Thymus (tissue), 11 donors: Measurements from ENCODE around the gene PELI2. TPM values are rescaled to one million over a fixed set of nuclear protein-coding genes. Genes with fewer than 3 reads are reported as not detected.

Source experiments
- DNase-seq, 9 donors: peaks; one replicate each; pipeline ENCODE4 v3.0.0-alpha.2; 2013; ENCODE audit warnings: low spot score in 9 of 9, low read depth in 6 of 9, missing footprints in 1 of 9
- H3K27ac ChIP-seq, 2 donors: one replicate each; pipeline ENCODE4 v1.5.1; 2013; ENCODE audit warnings: control low read depth in 1 of 2, low read depth in 1 of 2, low read length in 1 of 2, mild to moderate bottlenecking in 1 of 2, moderate library complexity in 1 of 2
- H3K27me3 ChIP-seq, 2 donors: one replicate each; pipeline ENCODE4 v1.5.1; 2013; ENCODE audit warnings: low read length in 1 of 2; ENCODE audit not compliant: control insufficient read depth in 2 of 2, insufficient read depth in 1 of 2
- H3K36me3 ChIP-seq, 2 donors: one replicate each; pipeline ENCODE4 v1.5.1; 2013; ENCODE audit warnings: low read length in 1 of 2, mild to moderate bottlenecking in 1 of 2, moderate library complexity in 1 of 2; ENCODE audit not compliant: control insufficient read depth in 2 of 2, insufficient read depth in 2 of 2
- H3K4me1 ChIP-seq, 2 donors: one replicate each; pipeline ENCODE4 v1.5.1; 2013; ENCODE audit warnings: low read length in 2 of 2; ENCODE audit not compliant: control insufficient read depth in 2 of 2, insufficient read depth in 2 of 2
- H3K4me3 ChIP-seq, 2 donors: one replicate each; pipeline ENCODE4 v1.5.1; 2013; ENCODE audit warnings: low read length in 2 of 2, control low read depth in 1 of 2, mild to moderate bottlenecking in 1 of 2
- H3K9me3 ChIP-seq, 2 donors: one replicate each; pipeline ENCODE4 v1.5.1; 2013; ENCODE audit warnings: low read length in 1 of 2, mild to moderate bottlenecking in 1 of 2; ENCODE audit not compliant: control insufficient read depth in 2 of 2, insufficient read depth in 1 of 2
- WGBS: extraction: QIAGEN DNeasy Blood & Tissue Kit; methylation state at CpG from one replicate; pipeline ENCODE4 v1.1.7; 2013; 5-methylcytosine and 5-hydroxymethylcytosine counted together
- polyA plus RNA-seq: library from polyadenylated mRNA; stranded (reverse); fragments of 200-250 nt; gene quantifications from one replicate; pipeline ENCODE4 v1.2.3, GENCODE V29; 2013
- total RNA-seq: library from RNA; stranded (reverse); fragments of 120-200 nt; gene quantifications from one replicate; pipeline ENCODE4 v1.2.4, GENCODE V29; 2013
- donor health status: healthy.

Gene PELI2
- total and polyA plus RNA-seq, 2 donors, result 8.6 to 21.1 TPM

DNA sequence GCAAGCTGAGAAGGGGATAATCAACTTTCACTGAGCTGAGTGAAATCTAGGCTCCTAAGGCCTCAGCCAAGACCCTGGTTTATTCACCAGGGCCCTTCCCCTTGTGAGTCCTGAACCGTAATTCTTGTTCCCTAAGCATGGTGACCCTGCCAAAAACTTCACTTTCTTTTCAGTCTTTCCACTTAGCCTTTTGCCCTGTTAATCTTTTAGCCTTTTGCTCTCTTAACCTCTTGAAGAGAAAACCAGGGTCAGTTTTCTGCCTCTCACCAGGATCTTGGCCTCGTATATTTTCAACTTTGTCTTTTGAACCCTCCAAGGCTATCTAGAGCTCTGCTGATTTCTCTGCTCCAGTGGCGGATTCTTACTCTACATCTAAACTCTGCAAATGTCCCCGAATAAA is 191.0 kb downstream of the PELI2 start:
- H3K9me3 ChIP-seq, result no peaks in the 10 kb centered on the region
- no peak for DNase-seq
- H3K4me3 ChIP-seq, result no peak overlapping the region
- no peaks in the 10 kb centered on the region for H3K36me3 ChIP-seq
- no peaks in the 10 kb centered on the region for H3K27me3 ChIP-seq
- WGBS, result 98% methylated on average over 4 of the region's 4 CpGs
- H3K4me1 ChIP-seq, result no peaks in the 10 kb centered on the region
- H3K27ac ChIP-seq, result no peak overlapping the region

DNA sequence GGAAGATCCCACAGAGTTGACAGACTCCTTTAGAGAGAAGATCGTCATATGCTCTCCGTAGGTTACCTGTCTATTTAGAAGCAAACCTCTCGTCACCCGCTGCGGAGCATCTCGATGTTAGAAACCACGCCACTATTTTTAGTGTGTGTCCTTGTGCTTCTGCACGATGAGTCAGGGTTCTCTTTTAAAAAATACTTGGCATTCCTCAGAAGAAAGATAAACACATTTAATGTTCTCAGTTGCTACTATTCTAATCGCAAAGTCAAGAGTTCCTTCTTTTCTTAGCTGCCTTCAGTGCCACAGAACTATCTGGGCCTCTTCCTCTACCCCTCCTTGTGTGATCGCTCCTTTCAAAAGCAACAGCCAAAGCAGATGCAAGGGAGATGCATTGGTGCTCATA is 192.4 kb downstream of the PELI2 start:
- Histone ChIP-seq H3K27me3 (no peaks in the 10 kb centered on the region), H3K9me3 (no peaks in the 10 kb centered on the region), H3K36me3 (no peaks in the 10 kb centered on the region), H3K27ac (no peak overlapping the region), H3K4me3 (no peak overlapping the region), H3K4me1 (no peaks in the 10 kb centered on the region)
- no peak for DNase-seq
- 68% methylated on average over 10 of the region's 10 CpGs for WGBS

DNA sequence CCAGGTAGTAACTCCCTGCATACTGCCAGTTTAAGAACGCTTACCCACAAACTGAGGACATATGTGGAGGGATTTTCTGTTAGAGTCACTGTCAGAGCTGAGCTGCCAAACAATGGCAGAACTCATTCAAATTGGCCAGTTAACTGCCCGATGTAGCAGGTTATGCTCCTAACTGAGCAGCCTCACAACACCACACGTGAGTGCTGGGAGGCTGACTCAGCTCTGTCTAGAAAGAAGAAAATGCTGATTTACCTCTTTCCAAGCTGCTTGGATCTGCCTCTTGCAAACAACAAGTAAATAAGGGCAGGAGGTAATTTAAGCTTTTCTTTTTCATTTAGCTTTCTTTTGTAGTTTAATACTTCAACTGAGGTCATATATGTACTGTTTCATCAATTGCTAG is 195.6 kb downstream of the PELI2 start:
- WGBS, result 95% methylated on average over 3 of the region's 3 CpGs
- no peaks in the 10 kb centered on the region for H3K36me3 ChIP-seq
- no peak for DNase-seq
- peaks cover under 1 to 1% of the 10 kb centered on the region in 2 donors for H3K4me1 ChIP-seq
- H3K9me3 ChIP-seq, result no peaks in the 10 kb centered on the region
- no peaks in the 10 kb centered on the region for H3K27me3 ChIP-seq
- no peak overlapping the region for H3K27ac ChIP-seq
- H3K4me3 ChIP-seq, result no peak overlapping the region

DNA sequence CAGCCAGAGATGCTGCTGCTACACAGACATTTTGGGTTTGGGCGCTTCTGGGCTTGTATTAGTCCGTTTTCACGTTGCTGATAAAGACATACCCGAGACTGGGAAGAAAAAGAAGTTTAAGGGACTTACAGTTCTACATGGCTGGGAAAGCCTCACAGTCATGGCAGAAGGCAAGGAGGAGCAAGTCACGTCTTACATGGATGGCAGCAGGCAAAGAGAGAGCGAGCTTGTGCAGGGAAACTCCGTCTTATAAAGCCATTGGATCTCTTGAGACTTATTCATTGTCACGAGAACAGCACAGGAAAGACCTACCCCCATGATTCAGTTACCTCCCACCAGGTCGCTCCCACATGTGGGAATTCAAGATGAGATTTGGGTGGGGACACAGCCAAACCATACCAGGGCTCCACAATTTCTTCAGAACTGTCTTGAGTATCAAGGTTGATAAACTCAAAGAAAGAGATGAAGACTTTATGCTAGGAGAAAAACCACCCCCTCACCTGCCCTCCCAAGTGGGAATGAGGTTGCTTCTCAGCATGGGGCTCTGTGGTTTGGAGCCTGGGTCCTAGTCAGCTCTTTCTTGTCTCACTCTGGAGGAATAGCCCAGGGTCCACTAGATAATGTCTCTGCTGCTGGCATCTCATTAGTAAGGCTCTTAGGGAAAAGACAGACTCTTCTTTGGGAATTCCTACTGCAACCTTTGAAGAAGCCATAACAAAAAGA is 200.3 kb downstream of the PELI2 start:
- Histone ChIP-seq H3K27me3 (no peaks in the 10 kb centered on the region), H3K9me3 (no peaks in the 10 kb centered on the region), H3K27ac (no peak overlapping the region), H3K36me3 (no peaks in the 10 kb centered on the region), H3K4me1 (peaks cover 2% of the 10 kb centered on the region in 2 donors), H3K4me3 (no peak overlapping the region)
- WGBS, result 98% methylated on average over 9 of the region's 9 CpGs
- no peak for DNase-seq

GRCh38 chr14:56321861-56322260 is 203.7 kb downstream of the PELI2 start:
- H3K36me3 ChIP-seq, result no peaks in the 10 kb centered on the region
- H3K9me3 ChIP-seq, result no peaks in the 10 kb centered on the region
- H3K4me1 ChIP-seq, result peaks cover 2% of the 10 kb centered on the region in 2 donors
- DNase-seq, result no peak
- no peak overlapping the region for H3K27ac ChIP-seq
- no peaks in the 10 kb centered on the region for H3K27me3 ChIP-seq
- H3K4me3 ChIP-seq, result no peak overlapping the region

GRCh38 chr14:56322531-56322930 is 204.3 kb downstream of the PELI2 start:
- Histone ChIP-seq H3K27ac (no peak overlapping the region), H3K27me3 (no peaks in the 10 kb centered on the region), H3K4me1 (peaks cover 2% of the 10 kb centered on the region in 2 donors), H3K36me3 (no peaks in the 10 kb centered on the region), H3K4me3 (no peak overlapping the region), H3K9me3 (no peaks in the 10 kb centered on the region)
- DNase-seq, result no peak
- WGBS, result over 99% methylated on average over 2 of the region's 2 CpGs

GRCh38 chr14:56324454-56324853 is 206.2 kb downstream of the PELI2 start:
- WGBS, result over 99% methylated on average over 2 of the region's 2 CpGs
- Histone ChIP-seq H3K9me3 (no peaks in the 10 kb centered on the region), H3K4me1 (no peaks in the 10 kb centered on the region)

DNA sequence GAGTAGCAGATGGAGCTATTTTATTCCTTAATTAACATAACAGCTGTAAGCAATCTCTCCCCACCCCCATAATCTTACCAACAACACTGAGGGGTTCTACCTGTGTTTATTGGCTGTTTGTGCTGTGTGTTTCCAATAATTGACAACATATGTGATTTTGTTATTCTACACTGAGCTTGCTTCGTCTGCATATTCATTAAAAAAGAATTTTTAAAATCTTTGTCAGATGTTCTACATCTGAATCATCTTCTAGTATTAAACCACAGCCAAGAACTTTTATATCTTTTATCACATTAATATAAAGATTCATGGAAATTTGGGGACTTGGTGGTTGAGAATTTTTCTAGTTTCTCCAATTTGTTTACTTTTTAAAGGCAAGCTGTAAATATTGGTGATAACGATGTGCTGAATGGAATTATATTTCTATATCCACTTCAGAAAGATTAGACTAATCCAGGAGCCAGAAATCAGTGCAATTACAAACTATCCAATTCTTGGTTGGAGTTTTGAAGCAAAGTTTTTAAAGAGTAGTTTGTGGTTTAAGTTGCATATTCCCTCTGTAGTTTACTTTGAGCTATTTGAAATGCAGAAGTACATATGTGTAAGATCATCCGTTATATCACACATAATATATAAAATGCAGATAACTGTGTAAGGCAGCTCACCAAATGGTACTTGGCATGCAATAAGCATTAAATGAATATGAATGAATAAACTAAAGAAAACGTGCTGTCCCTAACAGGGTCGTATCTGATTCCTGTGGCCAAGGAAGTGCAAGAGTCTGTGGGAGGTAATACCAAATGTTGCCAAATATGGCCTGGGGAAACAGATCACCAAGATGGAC is 206.9 kb downstream of the PELI2 start:
- H3K4me1 ChIP-seq, result no peaks in the 10 kb centered on the region
- no peaks in the 10 kb centered on the region for H3K36me3 ChIP-seq
- H3K27ac ChIP-seq, result no peak overlapping the region
- no peak overlapping the region for H3K4me3 ChIP-seq
- H3K27me3 ChIP-seq, result no peaks in the 10 kb centered on the region
- WGBS, result 96% methylated on average over 5 of the region's 5 CpGs
- no peak for DNase-seq
- H3K9me3 ChIP-seq, result no peaks in the 10 kb centered on the region

More at GRCh38 chr14:56324454-56324853, 206.2 kb downstream of the PELI2 start:
- no peak overlapping the region for H3K4me3 ChIP-seq
- no peak overlapping the region for H3K27ac ChIP-seq
- DNase-seq, result no peak
- H3K36me3 ChIP-seq, result no peaks in the 10 kb centered on the region
- no peaks in the 10 kb centered on the region for H3K27me3 ChIP-seq

DNA sequence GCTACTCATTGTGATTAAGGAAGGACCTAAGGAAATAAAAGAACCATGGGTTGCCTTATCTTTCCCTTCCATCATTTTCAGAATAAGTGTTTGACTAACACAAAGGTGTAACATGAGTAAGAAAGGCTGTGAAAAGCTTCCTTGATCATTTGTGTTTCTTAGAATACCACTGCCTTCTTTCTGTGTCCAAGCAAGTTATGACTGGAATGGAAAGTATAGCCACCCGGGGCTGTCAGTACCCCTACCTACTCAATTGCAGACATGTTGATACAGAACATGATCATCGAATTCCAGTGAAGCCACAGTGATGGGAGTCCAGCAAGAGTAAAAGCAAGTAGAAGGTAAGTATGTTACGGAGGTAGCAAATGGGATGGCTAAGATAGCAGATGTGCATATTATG is 209.8 kb downstream of the PELI2 start:
- H3K9me3 ChIP-seq, result no peaks in the 10 kb centered on the region
- 87% methylated on average over 3 of the region's 3 CpGs for WGBS
- H3K4me1 ChIP-seq, result no peaks in the 10 kb centered on the region

More for the DNA sequence above, 209.8 kb downstream of the PELI2 start:
- Histone ChIP-seq H3K4me3 (no peak overlapping the region), H3K36me3 (no peaks in the 10 kb centered on the region), H3K27me3 (no peaks in the 10 kb centered on the region), H3K27ac (no peak overlapping the region)
- no peak for DNase-seq
